ENCODE measurements around the gene ATXN3L. TPM values are rescaled to one million over a fixed set of nuclear protein-coding genes. Genes with fewer than 3 reads are reported as not detected.

Gene ATXN3L
- total and polyA plus RNA-seq, 2 of the 8 experiments (the other 6 are each of a cell fraction or from before 2014, with no cell fraction given): not detected

DNA sequence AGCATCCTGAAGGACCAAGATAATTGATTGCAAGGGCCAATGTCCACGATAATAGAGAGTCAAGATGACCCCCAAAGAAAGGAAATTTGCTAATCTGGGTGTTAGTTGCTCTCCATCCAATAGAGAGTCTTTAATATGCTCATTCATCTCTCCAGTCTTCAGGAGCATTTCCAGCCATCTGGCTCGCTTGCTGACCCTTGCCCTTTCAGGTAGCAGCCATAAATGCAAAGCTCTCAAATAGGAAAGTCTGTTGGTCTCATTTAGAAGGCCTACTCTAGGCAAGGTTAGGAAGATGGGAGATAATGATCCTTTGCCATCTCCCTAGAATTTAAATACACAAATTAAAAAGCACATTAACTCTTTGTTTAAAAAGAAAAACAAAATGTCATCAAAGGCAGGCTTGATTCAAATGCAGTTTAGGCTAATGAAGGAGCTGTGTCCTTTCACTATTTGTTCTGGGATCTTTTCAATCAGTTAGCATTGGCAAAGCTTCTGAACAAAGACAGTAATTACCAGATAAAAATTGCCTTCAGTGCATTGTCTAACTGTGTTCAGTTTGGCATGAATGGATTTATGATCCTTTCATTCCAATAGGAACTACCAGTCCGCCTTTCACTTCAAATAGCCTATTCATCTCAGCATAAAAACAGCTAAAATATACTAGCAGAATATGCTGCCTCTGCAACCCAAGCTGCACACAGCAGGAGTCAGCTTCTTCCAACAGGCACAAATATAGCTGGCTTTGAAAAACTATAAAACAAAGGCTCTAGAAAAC, 49.6 kb upstream of the ATXN3L start (continued):
- no peak for TF ChIP-seq JUND (IDR thresholded peaks at IDR 0.05; ENCODE audit: low read length)
- TF ChIP-seq POLR2A (IDR thresholded peaks at IDR 0.05; ENCODE audit: control extremely low read depth in 1 of 2, low read depth in 2 of 2, low read length in 2 of 2): no peak
- TF ChIP-seq FOSL1 (IDR thresholded peaks at IDR 0.05; ENCODE audit: insufficient read depth, low read depth, low read length): no peak
- no peak for TF ChIP-seq ASH2L (IDR thresholded peaks at IDR 0.05; ENCODE audit: low read length)
